HCT116 (cell line): ENCODE results near the gene NOX4.

Experiments
- ATF3 ChIP-seq: IDR thresholded peaks from 2 replicates; pipeline ENCODE4 v1.6.1; 2012
- CTCF ChIP-seq, 3 experiments: fragments of 200-600 bp in 1 of 3; sonication (generic) in 1 of 3; IDR thresholded peaks in 2 of 3; conservative IDR thresholded peaks in 1 of 3; 2 replicates each; pipeline ENCODE4 v1.5.1; 2012 to 2017; ENCODE audit warnings: low read depth in 2 of 3, low read length in 2 of 3, antibody characterized with exemption in 1 of 3, borderline replicate concordance in 1 of 3, control low read depth in 1 of 3, mild to moderate bottlenecking in 1 of 3, mixed read lengths in 1 of 3, mixed run types in 1 of 3, moderate library complexity in 1 of 3; ENCODE audit not compliant: insufficient read depth in 1 of 3
- EZH2phosphoT487 ChIP-seq: fragments of 200-600 bp; IDR thresholded peaks from 2 replicates; pipeline ENCODE4 v1.6.1; 2018; ENCODE audit warnings: antibody characterized with exemption, borderline replicate concordance
- POLR2AphosphoS5 ChIP-seq: IDR thresholded peaks from 2 replicates; pipeline ENCODE4 v1.6.1; 2011; ENCODE audit warnings: mild to moderate bottlenecking, low read depth, low read length, moderate library complexity
- RAD21 ChIP-seq: IDR thresholded peaks from 2 replicates; pipeline ENCODE4 v1.6.1; 2012; ENCODE audit warnings: low read depth, mild to moderate bottlenecking
- TCF7L2 ChIP-seq: IDR thresholded peaks from 2 replicates; pipeline ENCODE4 v1.7.0; 2011; ENCODE audit warnings: borderline replicate concordance, inconsistent platforms; ENCODE audit not compliant: insufficient read depth, insufficient read length; ENCODE audit errors: extremely low read depth
- ZNF274 ChIP-seq: fragments of 200-500 bp; sonication (Bioruptor generic); IDR thresholded peaks from 2 replicates; pipeline ENCODE4 v1.6.1; 2014; ENCODE audit warnings: mild to moderate bottlenecking, low read depth, low read length, inconsistent platforms

GRCh38 chr11:89493431-89493830 is 2.3 kb upstream of the NOX4 start:
- TF ChIP-seq CTCF (IDR thresholded peaks at IDR 0.05 in 2 of 3, conservative IDR thresholded peaks at IDR 0.05 in 1 of 3; ENCODE audit: borderline replicate concordance in 1 of 3, insufficient read depth in 1 of 3, low read depth in 2 of 3, low read length in 2 of 3) (no peak), ZNF274 (no peak), EZH2phosphoT487 (no peak), RAD21 (no peak), POLR2AphosphoS5 (no peak), TCF7L2 (no peak), ATF3 (no peak)
